Measurements from ENCODE around the gene ALDH1A2. TPM values are rescaled to one million over a fixed set of nuclear protein-coding genes. Genes with fewer than 3 reads are reported as not detected.
"Not testable (repeated sequence)": the region's sequence is repeated elsewhere in the genome, so short reads cannot be mapped to it uniquely, and the experiment has no call there.

The ALDH1A2 gene
- total and polyA plus RNA-seq, 7 donors = 1.2 to 12.5 (median 4.4) TPM

- Histone ChIP-seq H3K9me3 (peaks cover 0 to 5% (median 2%) of the 10 kb centered on the region in 4 donors), H3K36me3 (no peaks in the 10 kb centered on the region), H3K27me3 (no peaks in the 10 kb centered on the region), H3K4me3 (no peak overlapping the region), H3K27ac (no peak overlapping the region), H3K4me1 (no peaks in the 10 kb centered on the region)
- no peak for DNase-seq
- WGBS, 2 donors = 40 to 66% methylated on average over 6 of the region's 6 CpGs
- TF ChIP-seq POLR2A (IDR thresholded peaks at IDR 0.05) = no peak
- TF ChIP-seq CTCF (IDR thresholded peaks at IDR 0.05) = no peak
- TF ChIP-seq EP300 (IDR thresholded peaks at IDR 0.05) = no peak
- no peak for TF ChIP-seq POLR2AphosphoS5 (IDR thresholded peaks at IDR 0.05)
- intact Hi-C loops (cut with DNase I) = no loop called here
Measured at GRCh38 chr15:58002338-58003126, 63.0 kb downstream of the ALDH1A2 start.

- 80 to 83% methylated on average over 2 of the region's 2 CpGs for WGBS, 2 donors
- H3K27me3 ChIP-seq; H3K27ac ChIP-seq; DNase-seq; H3K36me3 ChIP-seq; intact Hi-C loops (cut with DNase I); H3K4me3 ChIP-seq; H3K9me3 ChIP-seq; H3K4me1 ChIP-seq: not testable (repeated sequence)
Measured at GRCh38 chr15:57999699-58000098, 65.8 kb downstream of the ALDH1A2 start.

GRCh38 chr15:57996561-57996960 is 69.0 kb downstream of the ALDH1A2 start:
- H3K4me3 ChIP-seq = no peak overlapping the region
- H3K27me3 ChIP-seq = no peaks in the 10 kb centered on the region
- H3K4me1 ChIP-seq = peaks cover 0 to 20% (median 14%) of the 10 kb centered on the region in 4 donors
- intact Hi-C loops (cut with DNase I) = no loop called here
- TF ChIP-seq POLR2AphosphoS5 (IDR thresholded peaks at IDR 0.05) (no peak), CTCF (IDR thresholded peaks at IDR 0.05) (no peak), EP300 (IDR thresholded peaks at IDR 0.05) (no peak)
- H3K9me3 ChIP-seq = peaks cover 0 to 5% (median 0%) of the 10 kb centered on the region in 4 donors
- WGBS, 2 donors = 92 to 100% methylated on average over 1 of the region's 1 CpG
- no peak overlapping the region for H3K27ac ChIP-seq
- H3K36me3 ChIP-seq = no peaks in the 10 kb centered on the region
- DNase-seq = no peak

- H3K36me3 ChIP-seq = no peaks in the 10 kb centered on the region
- peak overlapping the region in 3 of 4 donors; percentile 8 to 57 (median 56) for H3K27ac ChIP-seq
- no peak overlapping the region for H3K4me3 ChIP-seq
- DNase-seq = no peak
- H3K27me3 ChIP-seq = no peaks in the 10 kb centered on the region
- peaks cover 0 to 20% (median 14%) of the 10 kb centered on the region in 4 donors for H3K4me1 ChIP-seq
- intact Hi-C loops (cut with DNase I) = no loop called here
- H3K9me3 ChIP-seq = peaks cover 0 to 5% (median 0%) of the 10 kb centered on the region in 4 donors
- 27 to 56% methylated on average over 3 of the region's 3 CpGs for WGBS, 2 donors
- TF ChIP-seq POLR2A (IDR thresholded peaks at IDR 0.05) = no peak
- no peak for TF ChIP-seq CTCF (IDR thresholded peaks at IDR 0.05)
- peak; percentile 14 to 76 (median 58) for TF ChIP-seq POLR2AphosphoS5 (IDR thresholded peaks at IDR 0.05)
- TF ChIP-seq EP300 (IDR thresholded peaks at IDR 0.05) = peak in 1 of 4 donors; percentile 60
Measured at GRCh38 chr15:57994221-57995049, 71.1 kb downstream of the ALDH1A2 start.

Data from sigmoid colon (tissue), 7 donors.